ENCODE data around the gene ANO7. TPM values are rescaled to one million over a fixed set of nuclear protein-coding genes. Genes with fewer than 3 reads are reported as not detected.

ANO7 gene
- total and polyA plus RNA-seq, 2 of the 13 experiments (the other 11 are each of a cell fraction or from before 2014, with no cell fraction given): 4.1 to 4.9 TPM

- TF ChIP-seq USF2 (IDR thresholded peaks at IDR 0.05; ENCODE audit: low read depth, low read length) (peak; percentile 46; the same call in 1 of the 2 replicates), USF2 (CRISPR knock-in tag; IDR thresholded peaks at IDR 0.05; ENCODE audit: borderline replicate concordance) (no peak; the same call in 1 of the 2 replicates), DMTF1 (CRISPR knock-in tag; IDR thresholded peaks at IDR 0.05) (0 out of 2 replicates have a peak, but pooled peaks have one; percentile 40), BHLHE40 (IDR thresholded peaks at IDR 0.05; ENCODE audit: low read length) (peak; percentile 77), TBX2 (CRISPR knock-in tag; IDR thresholded peaks at IDR 0.05; ENCODE audit: borderline replicate concordance) (0 out of 2 replicates have a peak, but pooled peaks have one; percentile 18), ZMYM4 (CRISPR knock-in tag; IDR thresholded peaks at IDR 0.05) (0 out of 2 replicates have a peak, but pooled peaks have one; percentile 35), SALL1 (CRISPR knock-in tag; IDR thresholded peaks at IDR 0.05) (peak; percentile 75), ZNF343 (CRISPR knock-in tag; IDR thresholded peaks at IDR 0.05) (0 out of 2 replicates have a peak, but pooled peaks have one; percentile 29), IRF9 (CRISPR knock-in tag; IDR thresholded peaks at IDR 0.05; ENCODE audit: borderline replicate concordance) (0 out of 2 replicates have a peak, but pooled peaks have one; percentile 13), ZNF556 (CRISPR knock-in tag; IDR thresholded peaks at IDR 0.05; ENCODE audit: borderline replicate concordance) (0 out of 2 replicates have a peak, but pooled peaks have one; percentile 42), NFYC (CRISPR knock-in tag; IDR thresholded peaks at IDR 0.05) (peak; percentile 42; the same call in 1 of the 2 replicates), ZNF276 (CRISPR knock-in tag; IDR thresholded peaks at IDR 0.05; ENCODE audit: low read depth) (0 out of 2 replicates have a peak, but pooled peaks have one; percentile 39), YY1 (IDR thresholded peaks at IDR 0.05; ENCODE audit: insufficient read depth, insufficient replicate concordance, low read depth, low read length) (no peak), ZNF44 (CRISPR knock-in tag; IDR thresholded peaks at IDR 0.05) (no peak), ZNF747 (CRISPR knock-in tag; IDR thresholded peaks at IDR 0.05; ENCODE audit: borderline replicate concordance) (0 out of 2 replicates have a peak, but pooled peaks have one; percentile 30), FOXP1 (IDR thresholded peaks at IDR 0.05) (no peak), FOXP1 (CRISPR knock-in tag; IDR thresholded peaks at IDR 0.05) (no peak), HNF4A (CRISPR knock-in tag; IDR thresholded peaks at IDR 0.05) (peak; percentile 64), KDM5B (CRISPR knock-in tag; IDR thresholded peaks at IDR 0.05; ENCODE audit: borderline replicate concordance) (peak; percentile 53; the same call in 1 of the 2 replicates), SOX6 (IDR thresholded peaks at IDR 0.05) (no peak), SOX6 (CRISPR knock-in tag; IDR thresholded peaks at IDR 0.05) (0 out of 2 replicates have a peak, but pooled peaks have one; percentile 6), MTA1 (CRISPR knock-in tag; IDR thresholded peaks at IDR 0.05; ENCODE audit: borderline replicate concordance) (0 out of 2 replicates have a peak, but pooled peaks have one; percentile 30)
These were observed 25.7 kb downstream of the ANO7 start (continued) for GRCh38 chr2:241214209-241214608.
